Measurements from ENCODE around the gene SH2D6. TPM values are rescaled to one million over a fixed set of nuclear protein-coding genes. Genes with fewer than 3 reads are reported as not detected.

SH2D6 gene
- total and polyA plus RNA-seq, 12 donors, result 0.06 to 0.72 (median 0.51) TPM; not detected in 9

GRCh38 chr2:85425588-85425987 lies 7.1 kb downstream of the SH2D6 start:
- Histone ChIP-seq H3K4me1 (peaks cover 5 to 34% (median 11%) of the 10 kb centered on the region in 9 donors), H3K4me3 (no peak overlapping the region), H3K9me3 (no peaks in the 10 kb centered on the region), H3K27ac (no peak overlapping the region), H3K36me3 (no peaks in the 10 kb centered on the region), H3K27me3 (no peaks in the 10 kb centered on the region)
- 93 to 96% methylated on average over 3 of the region's 3 CpGs for WGBS, 2 donors
- TF ChIP-seq, protein P1, sequence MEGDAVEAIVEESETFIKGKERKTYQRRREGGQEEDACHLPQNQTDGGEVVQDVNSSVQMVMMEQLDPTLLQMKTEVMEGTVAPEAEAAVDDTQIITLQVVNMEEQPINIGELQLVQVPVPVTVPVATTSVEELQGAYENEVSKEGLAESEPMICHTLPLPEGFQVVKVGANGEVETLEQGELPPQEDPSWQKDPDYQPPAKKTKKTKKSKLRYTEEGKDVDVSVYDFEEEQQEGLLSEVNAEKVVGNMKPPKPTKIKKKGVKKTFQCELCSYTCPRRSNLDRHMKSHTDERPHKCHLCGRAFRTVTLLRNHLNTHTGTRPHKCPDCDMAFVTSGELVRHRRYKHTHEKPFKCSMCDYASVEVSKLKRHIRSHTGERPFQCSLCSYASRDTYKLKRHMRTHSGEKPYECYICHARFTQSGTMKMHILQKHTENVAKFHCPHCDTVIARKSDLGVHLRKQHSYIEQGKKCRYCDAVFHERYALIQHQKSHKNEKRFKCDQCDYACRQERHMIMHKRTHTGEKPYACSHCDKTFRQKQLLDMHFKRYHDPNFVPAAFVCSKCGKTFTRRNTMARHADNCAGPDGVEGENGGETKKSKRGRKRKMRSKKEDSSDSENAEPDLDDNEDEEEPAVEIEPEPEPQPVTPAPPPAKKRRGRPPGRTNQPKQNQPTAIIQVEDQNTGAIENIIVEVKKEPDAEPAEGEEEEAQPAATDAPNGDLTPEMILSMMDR (IDR thresholded peaks at IDR 0.05), result no peak
- ATAC-seq, result no peak
- intact Hi-C loops (cut with DNase I), result no loop called here
- DNase-seq, result no peak

GRCh38 chr2:85427300-85427835 lies 8.9 kb downstream of the SH2D6 start:
- peaks cover 0 to 25% (median 0%) of the 10 kb centered on the region in 9 donors for H3K4me1 ChIP-seq
- no peaks in the 10 kb centered on the region for H3K9me3 ChIP-seq
- ATAC-seq (no peak), DNase-seq (no peak)
- no peaks in the 10 kb centered on the region for H3K36me3 ChIP-seq
- TF ChIP-seq, protein P1 (IDR thresholded peaks at IDR 0.05), result no peak
- 67 to 77% methylated on average over 3 of the region's 3 CpGs for WGBS, 2 donors
- peak overlapping the region in 1 of 10 donors; percentile 21 for H3K27ac ChIP-seq
- no peaks in the 10 kb centered on the region for H3K27me3 ChIP-seq
- intact Hi-C loops (cut with DNase I), result no loop called here
- H3K4me3 ChIP-seq, result no peak overlapping the region

- peak overlapping the region in 1 of 10 donors; percentile 57 for H3K27ac ChIP-seq
- 74 to 81% methylated on average over 7 of the region's 7 CpGs for WGBS, 2 donors
- H3K27me3 ChIP-seq, result no peaks in the 10 kb centered on the region
- no peaks in the 10 kb centered on the region for H3K9me3 ChIP-seq
- no peak overlapping the region for H3K4me3 ChIP-seq
- peaks cover 0 to 28% (median 6%) of the 10 kb centered on the region in 9 donors for H3K4me1 ChIP-seq
- H3K36me3 ChIP-seq, result no peaks in the 10 kb centered on the region
- intact Hi-C loops (cut with DNase I), result no loop called here
- DNase-seq, result no peak
- no peak for ATAC-seq
- TF ChIP-seq, protein P1 (IDR thresholded peaks at IDR 0.05), result no peak
Observed at GRCh38 chr2:85428343-85428881, 9.9 kb downstream of the SH2D6 start.

- TF ChIP-seq, protein P1 (IDR thresholded peaks at IDR 0.05), result no peak
- H3K4me1 ChIP-seq, result peaks cover 5 to 38% (median 15%) of the 10 kb centered on the region in 9 donors
- H3K27ac ChIP-seq, result peak overlapping the region in 1 of 10 donors; percentile 57
- ATAC-seq (no peak), DNase-seq (no peak)
- H3K36me3 ChIP-seq, result no peaks in the 10 kb centered on the region
- H3K9me3 ChIP-seq, result no peaks in the 10 kb centered on the region
- H3K27me3 ChIP-seq, result no peaks in the 10 kb centered on the region
- WGBS, 2 donors, result 83 to 87% methylated on average over 12 of the region's 12 CpGs
- no peak overlapping the region for H3K4me3 ChIP-seq
- intact Hi-C loops (cut with DNase I), result no loop called here
Observed at GRCh38 chr2:85429213-85429923, 10.9 kb downstream of the SH2D6 start.
